Activated CD4-positive, alpha-beta T cell treated with anti-CD3 and anti-CD28 coated beads for 1 hour (primary cell): Measurements from ENCODE around the gene FAM181B.
"Not testable (repeated sequence)": the region's sequence is repeated elsewhere in the genome, so short reads cannot be mapped to it uniquely, and the experiment has no call there.

Source experiments
- DNase-seq: peaks from one replicate; pipeline ENCODE4 v3.0.0-alpha.2; 2020

The FAM181B gene

GRCh38 chr11:82731691-82732277, 1.9 kb downstream of the FAM181B start:
- DNase-seq: no peak

GRCh38 chr11:82730754-82731153, 2.9 kb downstream of the FAM181B start:
- no peak for DNase-seq

GRCh38 chr11:82730286-82730685, 3.4 kb downstream of the FAM181B start:
- no peak for DNase-seq

- no peak for DNase-seq
Measured at GRCh38 chr11:82724026-82724425, 9.6 kb downstream of the FAM181B start.

GRCh38 chr11:82722231-82722630, 11.4 kb downstream of the FAM181B start:
- no peak for DNase-seq

GRCh38 chr11:82720267-82721065, 13.2 kb downstream of the FAM181B start:
- no peak for DNase-seq

- DNase-seq: no peak
Measured at GRCh38 chr11:82719361-82720105, 14.1 kb downstream of the FAM181B start.

- DNase-seq: no peak
Measured at GRCh38 chr11:82718821-82719220, 14.8 kb downstream of the FAM181B start.

- no peak for DNase-seq
Measured at GRCh38 chr11:82718307-82718706, 15.4 kb downstream of the FAM181B start.

- DNase-seq: no peak
Measured at GRCh38 chr11:82714346-82715174, 19.1 kb downstream of the FAM181B start.

GRCh38 chr11:82711648-82712047, 22.0 kb downstream of the FAM181B start:
- DNase-seq: no peak

GRCh38 chr11:82703796-82704195, 29.9 kb downstream of the FAM181B start:
- DNase-seq: no peak

- DNase-seq: no peak
Measured at GRCh38 chr11:82703226-82703625, 30.4 kb downstream of the FAM181B start.

- no peak for DNase-seq
Measured at GRCh38 chr11:82701847-82702520, 31.7 kb downstream of the FAM181B start.

- DNase-seq: no peak
Measured at GRCh38 chr11:82698576-82699352, 34.9 kb downstream of the FAM181B start.

- DNase-seq: no peak
Measured at GRCh38 chr11:82692981-82693380, 40.7 kb downstream of the FAM181B start.

- not testable (repeated sequence) for DNase-seq
Measured at GRCh38 chr11:82689347-82689746, 44.3 kb downstream of the FAM181B start.

- DNase-seq: no peak
Measured at GRCh38 chr11:82686211-82686610, 47.5 kb downstream of the FAM181B start.

GRCh38 chr11:82683029-82683428, 50.6 kb downstream of the FAM181B start:
- DNase-seq: no peak

GRCh38 chr11:82682003-82682751, 51.5 kb downstream of the FAM181B start:
- DNase-seq: no peak

GRCh38 chr11:82680252-82680651, 53.4 kb downstream of the FAM181B start:
- no peak for DNase-seq
